Measurements from ENCODE around the gene PTPN3.

DNA sequence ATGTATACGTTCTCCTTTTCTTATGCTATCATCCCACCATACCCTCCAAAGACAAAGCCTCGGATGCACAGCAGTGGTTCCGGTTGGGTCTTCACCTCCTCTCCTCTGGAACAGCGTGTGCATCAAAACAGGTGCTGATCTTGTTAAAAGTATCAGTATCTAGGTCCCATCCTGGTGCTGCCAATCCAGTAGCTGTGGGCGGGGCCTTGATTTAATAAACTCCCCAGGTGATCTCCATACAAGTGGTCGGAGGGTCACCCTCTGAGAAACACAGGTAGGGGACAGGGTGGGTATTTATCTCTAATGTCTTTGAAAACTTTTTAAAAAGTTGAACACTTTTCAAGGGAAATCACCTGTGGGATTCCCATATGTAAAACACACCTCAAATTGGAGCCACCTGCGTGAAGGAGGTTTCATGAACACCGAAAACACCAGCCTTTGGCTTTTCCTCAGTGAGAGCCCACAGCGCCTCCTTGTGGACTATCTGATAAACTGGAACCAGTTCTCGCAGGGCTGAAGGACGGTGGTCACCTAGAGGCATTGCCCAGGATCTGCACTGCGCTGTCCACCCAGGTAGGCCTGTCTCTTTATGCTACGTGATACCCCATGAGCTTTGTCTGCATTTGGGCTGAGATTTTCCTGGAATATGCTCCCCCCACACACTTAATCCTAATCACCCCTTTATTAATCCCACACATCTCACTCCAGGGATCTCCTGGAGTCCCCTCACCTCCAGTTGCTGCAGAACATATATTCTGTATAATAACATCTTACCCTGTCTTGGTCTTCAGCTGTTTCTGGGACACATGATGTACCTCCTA, 96.7 kb downstream of the PTPN3 start:
- TF ChIP-seq CTCF (conservative IDR thresholded peaks at IDR 0.05; ENCODE audit: low read length) (peak; percentile 81), EZH2phosphoT487 (IDR thresholded peaks at IDR 0.05; ENCODE audit: borderline replicate concordance, low read depth, low read length) (no peak)
